Right renal cortex interstitium (tissue), 3 donors: ENCODE data around the gene CKS1B. TPM values are rescaled to one million over a fixed set of nuclear protein-coding genes. Genes with fewer than 3 reads are reported as not detected.
"Not testable (repeated sequence)": the region's sequence is repeated elsewhere in the genome, so short reads cannot be mapped to it uniquely, and the experiment has no call there.

ENCODE experiments used
- DNase-seq, 3 donors: peaks; one replicate each; pipeline ENCODE4 v3.0.0-alpha.2; 2013; ENCODE audit warnings: low read depth in 3 of 3, low spot score in 2 of 3
- polyA plus RNA-seq, 3 donors: library from polyadenylated mRNA; unstranded; fragments of 120-200 nt; gene quantifications; one replicate each; pipeline ENCODE4 v1.2.1, GENCODE V29; 2013; ENCODE audit not compliant: insufficient read length in 3 of 3

CKS1B gene
- polyA plus RNA-seq, 3 donors = 102 to 114 (median 104) TPM

DNA sequence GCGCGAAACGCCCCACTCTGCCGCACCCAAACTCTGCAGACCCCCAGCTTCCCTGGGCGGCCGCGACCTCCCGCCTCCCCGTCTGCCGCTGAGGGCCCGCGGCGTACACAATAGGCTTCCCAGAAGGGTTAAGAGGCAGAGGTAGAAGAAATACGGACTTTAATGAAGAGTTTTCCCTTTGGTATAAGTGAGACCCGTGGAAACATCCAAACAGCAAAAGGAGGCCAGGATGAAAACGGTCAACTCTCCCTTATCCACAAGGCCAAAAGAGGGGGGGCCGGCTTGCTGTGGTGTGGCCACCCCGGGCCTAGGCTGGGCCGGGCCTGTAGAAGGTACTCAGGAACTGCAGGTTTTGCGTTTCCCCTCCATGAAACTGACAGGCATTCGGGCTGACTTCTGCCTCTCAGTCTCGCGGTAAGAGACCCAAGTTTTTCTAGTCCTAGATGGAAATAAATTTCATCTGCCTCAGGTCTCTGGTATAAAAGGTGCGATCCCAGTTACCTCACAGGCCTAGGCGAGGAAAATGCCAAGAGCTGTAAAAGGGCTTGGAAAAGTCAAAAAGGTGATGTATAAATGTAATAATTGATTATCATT, 12.2 kb upstream of the CKS1B start:
- no peak for DNase-seq

DNA sequence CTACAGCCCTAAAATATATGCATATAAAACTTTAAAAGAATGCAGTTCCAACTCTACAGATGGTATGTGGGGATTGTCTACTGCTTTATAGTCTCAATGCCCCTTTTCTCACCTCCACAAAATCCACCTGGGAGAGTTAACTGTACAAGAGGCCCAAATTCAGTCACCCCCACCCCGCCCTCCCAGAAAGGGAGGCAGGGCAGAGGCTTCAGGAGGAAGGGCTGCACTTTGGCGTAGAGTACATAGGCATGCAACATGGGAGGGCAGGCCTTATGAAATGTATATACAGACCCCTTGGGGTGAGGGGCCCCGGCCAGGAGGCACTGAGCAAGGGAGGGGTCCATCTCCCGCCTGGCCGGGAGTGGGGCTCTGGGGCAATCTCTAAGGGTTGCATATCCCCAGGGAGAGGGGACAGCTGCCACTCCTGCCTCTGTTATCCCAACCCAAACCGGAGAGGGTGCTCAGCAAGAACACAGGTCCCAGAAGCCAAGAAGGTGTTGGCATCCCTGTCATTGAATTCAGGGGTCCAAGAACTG, 11.6 kb upstream of the CKS1B start:
- DNase-seq = no peak

DNA sequence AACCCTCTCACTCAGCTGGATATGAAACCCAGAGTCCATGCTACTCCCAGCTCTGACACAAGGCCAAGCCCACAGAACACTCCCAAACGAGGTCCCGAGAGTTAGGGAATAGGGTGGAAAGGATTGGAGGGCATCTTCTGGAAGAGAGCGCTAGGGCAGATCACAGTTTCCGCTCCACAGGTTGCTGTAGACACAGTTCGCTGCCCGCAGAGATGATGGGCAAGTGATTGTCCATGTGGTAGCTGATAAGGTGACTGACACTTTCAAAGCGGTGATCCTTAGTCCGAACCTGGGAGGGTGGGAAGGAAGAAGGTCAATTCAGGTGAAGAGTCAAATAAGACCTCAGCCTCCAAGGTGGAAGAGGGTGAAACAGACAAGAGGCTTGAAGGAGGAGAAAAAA, 10.8 kb upstream of the CKS1B start:
- no peak for DNase-seq

DNA sequence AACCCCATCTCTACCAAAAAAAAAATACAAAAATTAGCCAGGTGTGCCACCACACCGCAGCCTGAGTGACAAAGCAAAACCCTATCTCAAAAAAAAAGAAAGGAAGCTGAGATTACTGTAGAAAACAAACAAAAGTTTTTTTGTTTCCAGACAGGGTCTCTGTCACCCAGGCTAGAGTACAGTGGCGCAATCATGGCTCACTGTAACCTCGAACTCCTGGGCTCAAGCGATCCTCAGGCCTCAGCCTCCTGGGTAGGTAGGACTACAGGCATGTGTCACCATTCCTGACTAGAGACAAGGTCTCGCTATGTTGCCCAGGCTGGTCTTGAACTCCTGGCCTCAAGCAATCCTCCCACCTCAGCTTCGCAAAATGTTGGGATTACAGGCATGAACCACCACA, 10.1 kb upstream of the CKS1B start:
- DNase-seq = no peak

DNA sequence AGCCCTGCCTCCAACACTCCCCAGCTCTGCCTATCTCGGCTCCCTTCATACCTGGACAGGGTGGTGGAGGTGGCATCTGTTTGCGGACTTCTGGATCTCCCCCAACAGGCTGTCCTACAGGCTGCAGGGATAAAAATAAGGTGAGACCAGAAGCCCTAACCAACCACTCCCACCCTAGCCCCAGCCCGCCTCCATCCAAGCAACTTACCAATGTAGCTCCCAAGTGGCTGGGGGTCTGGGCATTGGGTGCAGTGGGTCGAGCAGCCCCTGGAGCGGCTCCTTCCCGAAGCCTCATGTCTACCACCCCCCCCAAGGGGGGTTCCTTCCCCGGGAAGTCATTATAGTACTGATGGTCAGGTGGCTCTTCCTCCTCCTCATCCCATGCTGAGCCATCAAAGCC, 8.4 kb upstream of the CKS1B start:
- DNase-seq = no peak

DNA sequence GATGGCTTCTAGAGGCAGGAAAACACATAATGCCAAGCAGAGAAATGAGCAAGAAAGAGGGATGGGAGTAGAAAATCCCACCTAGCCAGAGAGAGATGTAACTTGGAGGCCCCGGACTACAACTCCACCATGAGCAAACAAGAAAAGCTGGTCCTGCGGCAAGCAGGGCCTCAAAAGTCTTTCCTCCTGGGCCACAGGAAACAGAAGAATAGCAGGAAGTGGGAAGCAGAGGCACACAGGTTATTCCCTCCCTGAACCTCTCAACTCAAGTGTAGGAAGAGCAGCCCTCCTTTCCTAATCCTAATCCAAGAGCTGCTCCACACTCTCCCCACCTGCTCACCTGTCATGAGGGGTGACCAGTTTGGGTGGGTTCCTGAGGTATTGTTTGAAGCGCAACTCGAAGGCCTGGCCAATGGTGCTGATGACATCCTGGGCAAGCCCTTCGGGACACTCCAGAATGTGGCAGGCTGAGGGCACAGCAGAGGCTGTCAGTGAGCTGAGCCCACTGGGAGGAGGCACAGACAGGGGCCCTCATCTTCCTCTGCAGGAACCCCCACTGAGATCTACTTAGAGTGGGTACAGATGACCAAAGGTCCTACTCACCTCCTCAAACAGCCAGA, 7.0 kb upstream of the CKS1B start:
- DNase-seq = no peak

DNA sequence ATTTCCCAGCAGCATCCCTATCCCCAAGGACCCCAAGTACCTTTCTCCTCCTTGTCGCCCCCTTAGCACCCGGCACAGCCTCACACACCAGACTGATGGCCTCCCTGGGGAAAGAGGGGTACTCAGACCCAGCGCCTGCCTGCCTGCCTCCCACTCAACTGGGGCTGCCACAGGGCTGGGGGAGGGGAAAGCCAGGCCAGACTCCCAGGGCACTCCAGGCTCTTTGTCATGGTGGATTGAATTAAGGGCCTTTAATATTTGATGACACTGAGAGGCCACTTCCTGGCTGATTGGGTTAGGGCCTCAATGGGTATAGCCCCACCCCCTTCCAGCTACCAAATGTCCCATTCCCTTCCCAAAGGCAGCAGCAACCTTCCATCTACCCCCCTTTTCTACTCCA, 5.8 kb upstream of the CKS1B start:
- no peak for DNase-seq

DNA sequence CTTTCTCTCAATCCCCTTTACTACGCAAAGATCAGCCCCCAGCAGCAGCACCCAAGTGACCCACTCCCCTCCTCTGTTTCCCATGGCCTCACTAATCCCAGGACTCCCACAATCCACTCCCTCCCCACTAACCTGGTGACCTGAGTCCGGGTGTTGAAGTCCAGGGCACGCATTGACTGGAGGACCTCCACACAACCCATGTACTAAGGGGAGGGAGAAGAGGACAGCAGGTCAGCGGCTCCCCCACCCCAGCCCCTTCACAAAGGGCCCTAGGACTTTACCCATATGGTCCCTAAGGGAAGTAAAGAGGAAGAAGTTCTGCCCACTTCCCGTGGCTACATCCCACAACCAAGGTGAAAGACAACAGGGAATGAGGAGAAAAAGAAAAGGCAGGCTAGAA, 5.2 kb upstream of the CKS1B start:
- no peak for DNase-seq

DNA sequence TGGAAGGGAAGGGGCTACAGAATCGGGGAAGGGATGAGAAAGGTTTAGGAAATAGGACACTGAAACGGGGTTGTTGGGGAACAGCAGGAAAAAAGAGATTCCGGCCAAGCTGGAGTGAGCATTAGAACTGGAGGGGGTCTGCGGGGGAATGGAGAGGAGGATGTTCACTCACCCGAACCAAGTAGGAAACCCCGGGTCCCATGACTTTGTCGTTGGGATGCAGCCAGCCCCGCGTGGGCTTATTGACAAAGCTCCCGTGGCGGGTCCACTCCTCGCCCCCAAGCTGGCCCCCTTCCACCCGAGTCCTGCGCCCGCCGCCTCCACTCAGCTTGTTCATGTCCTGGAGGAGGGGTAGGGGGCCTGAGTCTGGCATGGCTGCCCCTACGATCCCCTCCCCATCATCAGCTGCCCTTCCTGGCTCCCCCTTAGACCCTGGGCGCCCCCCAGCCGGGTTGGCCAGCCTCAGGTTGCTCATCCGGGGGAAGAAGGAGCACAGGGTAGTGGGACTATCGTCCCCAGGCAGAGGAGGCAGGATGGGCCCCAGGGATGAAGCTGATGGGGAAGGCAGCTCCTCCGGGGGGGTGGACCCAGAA, 4.5 kb upstream of the CKS1B start:
- no peak for DNase-seq

DNA sequence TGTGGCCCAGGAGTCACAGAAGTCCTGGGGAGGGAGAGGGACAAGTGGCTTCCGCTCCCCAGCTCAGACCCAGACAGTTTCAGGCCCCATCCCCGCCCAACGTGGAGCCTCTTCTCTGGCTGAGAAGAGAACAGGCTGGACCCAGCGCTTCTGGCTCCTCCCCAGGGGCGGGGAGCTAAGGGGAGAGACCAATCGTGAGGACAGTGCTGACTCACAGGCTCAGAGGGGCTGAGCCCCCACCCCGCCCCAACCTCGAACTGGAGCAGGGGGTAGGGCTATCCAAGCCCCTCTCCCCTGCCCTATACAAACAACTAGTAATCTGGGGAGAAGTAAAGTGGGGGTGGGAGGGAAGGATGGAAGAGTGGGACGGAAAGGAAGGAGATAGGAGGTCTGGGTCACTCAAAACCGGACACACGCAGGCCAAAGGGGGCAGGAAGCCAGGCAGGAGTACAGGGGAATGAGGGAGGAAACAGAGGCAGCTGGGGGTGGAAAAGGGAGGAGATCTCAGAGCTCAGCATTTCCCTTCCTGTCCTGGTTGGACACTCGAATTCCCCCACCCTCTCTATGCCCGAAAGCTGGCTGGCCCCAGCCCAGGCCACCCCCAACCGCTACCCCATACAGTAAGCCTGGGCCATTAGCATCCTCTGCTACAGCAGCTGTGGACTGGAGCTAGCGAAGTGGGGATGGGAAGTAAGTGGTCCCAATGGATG, 3.7 kb upstream of the CKS1B start, which contains the start of gene SHC1:
Gene SHC1 (minus strand): TSS at position 117 of the 710 bp plus-strand sequence. CDS start 221 bp downstream, outside the sequence.
- peak in 1 of 3 donors; percentile 60 for DNase-seq

DNA sequence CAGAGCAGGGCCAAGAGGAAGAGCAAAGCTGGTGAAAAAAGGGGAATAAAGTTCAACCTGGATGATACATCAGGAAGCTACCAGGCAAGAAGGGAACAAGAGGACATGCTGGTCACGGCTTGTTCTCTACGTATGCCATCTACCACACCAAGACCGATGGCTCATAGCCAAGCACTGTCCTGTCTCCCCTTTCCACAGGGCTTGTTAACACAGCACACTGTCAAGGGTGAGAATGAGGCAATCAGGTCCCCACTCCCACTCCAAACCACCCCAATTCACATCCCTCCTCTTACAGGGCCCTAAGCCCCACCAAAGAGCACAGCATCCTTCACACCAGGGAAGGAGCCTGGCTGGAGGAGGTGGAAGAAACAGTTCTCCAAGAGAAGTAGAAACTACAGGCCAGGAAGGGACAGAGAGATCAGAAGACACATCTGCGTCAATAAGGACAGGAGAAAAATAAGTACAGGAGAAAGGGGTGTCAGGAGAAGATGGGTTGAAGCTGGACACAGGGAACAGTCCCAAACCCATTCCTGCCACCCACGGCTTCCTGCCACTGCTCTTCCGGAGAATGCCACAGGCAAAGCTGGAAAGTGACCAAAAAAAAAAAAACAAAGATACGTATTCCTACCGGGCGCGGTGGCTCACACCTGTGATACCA, 3.0 kb upstream of the CKS1B start:
- no peak for DNase-seq

DNA sequence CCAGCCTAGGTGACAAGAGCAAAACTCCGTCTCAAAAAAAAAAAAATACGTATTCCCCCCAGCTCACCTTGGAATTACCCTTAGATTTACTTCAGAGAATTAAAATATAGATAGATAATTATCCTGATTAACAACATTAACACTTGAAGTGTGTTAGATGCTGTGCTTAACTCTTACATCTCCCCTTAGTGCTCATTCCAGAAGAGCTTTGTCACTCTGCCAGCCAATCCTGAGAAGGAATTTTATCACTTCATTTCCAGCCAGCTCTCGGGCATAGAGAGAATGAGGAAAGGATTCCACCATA, 2.3 kb upstream of the CKS1B start:
- no peak for DNase-seq

DNA sequence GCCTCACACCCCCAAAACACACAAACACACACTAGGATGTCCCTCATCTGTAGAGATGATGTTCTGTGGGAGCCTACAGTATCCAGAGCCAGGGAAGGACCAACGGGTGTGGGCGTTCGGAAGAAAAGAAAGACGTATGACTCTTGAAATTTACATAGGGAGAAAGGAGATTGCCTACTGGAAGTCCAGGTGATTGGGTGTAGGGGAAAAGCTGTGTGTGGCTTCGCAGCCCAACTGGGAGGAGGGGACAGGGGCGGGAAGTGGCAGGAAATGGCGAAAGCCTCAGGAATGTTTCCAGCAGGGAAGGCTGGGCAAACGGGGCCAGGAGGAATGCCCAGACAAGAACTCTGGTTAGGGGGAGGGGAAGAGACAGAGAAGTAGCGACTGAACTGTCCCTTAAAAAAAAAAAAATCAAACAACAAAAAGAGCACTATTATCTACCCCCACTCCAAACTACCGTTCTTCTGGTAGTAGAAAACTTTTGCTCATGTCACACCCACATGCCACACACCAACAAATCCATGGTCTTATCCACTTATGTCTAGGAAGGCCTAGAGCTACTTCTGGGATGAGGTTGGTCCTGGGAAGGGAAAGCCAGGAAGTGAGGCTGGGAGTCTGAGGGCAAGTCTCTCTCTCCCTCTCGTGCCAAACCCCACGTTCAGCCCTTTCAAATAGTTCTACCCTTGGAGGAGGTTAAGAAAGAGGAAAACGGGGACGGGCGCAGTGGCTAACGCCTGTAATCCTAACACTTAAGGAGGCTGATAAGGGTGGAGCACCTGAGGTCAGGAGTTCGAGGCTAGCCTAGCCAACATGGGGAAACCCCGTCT, 1.8 kb upstream of the CKS1B start:
- no peak for DNase-seq

DNA sequence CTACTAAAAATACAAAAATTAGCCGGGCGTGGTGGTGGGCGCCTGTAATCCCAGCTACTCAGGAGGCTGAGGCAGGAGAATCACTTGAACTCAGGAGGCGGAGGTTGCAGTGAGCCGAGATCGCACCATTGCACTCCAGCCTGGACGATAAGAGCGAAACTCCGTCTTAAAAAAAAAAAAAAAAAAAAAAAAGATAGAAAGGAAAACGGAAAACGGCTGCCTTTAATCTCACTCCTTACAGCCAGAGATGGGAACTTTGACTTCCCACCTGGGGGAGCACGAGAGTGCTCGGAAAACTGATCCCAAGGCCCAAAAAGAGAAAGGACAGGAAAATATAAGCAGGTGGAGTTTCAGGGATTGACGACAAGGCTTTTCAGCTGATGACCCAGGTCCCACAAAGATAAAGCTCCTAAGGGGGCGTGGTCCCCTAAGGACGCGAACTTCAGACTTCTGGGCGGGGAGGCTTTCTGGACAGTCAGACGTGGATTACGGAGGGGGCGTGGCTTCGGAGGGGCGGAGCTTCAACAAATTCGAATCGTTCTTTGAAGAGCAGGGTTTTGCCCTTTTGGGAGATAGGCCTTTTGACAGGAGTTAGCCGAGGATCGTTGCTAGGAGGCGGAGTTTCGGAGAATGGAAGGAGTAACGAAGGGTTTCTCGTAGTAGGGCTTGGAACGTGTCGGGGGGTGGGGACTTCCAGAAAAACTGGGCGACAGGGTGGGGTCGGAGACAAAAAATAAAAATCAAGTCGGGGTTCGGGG, 958 bp upstream of the CKS1B start:
- DNase-seq = peak; percentile 86 to 93 (median 91)

DNA sequence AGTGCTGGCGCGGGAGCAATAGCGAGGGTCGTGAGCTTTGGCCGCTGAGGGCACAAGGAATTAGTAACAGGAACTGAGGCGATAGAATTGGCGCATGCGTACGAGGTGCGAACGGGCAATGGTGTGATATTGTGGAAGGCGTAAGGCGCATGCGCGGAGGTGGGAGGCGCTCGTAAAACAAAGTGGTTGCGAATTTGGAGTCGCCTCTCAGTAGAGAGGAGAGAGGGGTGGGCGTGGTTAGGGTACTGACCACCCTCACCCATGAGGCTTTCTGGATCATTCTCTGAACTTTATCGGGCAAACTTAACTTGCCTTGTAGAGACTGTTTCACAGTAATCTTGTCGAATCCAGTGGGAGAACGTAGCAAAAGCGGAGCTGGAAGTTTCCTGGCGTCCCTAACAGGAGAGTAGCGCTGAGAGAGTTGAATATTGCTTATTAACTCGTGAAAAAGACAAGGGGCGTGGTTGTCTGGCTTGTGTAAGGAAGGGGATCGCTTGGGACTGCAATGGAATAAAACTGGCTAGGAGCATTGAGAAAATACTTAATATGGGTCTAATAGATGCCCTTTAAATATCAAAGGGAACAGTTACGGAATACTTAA, 427 bp downstream of the CKS1B start:
- DNase-seq = peak; percentile 95 to 99 (median 99)

DNA sequence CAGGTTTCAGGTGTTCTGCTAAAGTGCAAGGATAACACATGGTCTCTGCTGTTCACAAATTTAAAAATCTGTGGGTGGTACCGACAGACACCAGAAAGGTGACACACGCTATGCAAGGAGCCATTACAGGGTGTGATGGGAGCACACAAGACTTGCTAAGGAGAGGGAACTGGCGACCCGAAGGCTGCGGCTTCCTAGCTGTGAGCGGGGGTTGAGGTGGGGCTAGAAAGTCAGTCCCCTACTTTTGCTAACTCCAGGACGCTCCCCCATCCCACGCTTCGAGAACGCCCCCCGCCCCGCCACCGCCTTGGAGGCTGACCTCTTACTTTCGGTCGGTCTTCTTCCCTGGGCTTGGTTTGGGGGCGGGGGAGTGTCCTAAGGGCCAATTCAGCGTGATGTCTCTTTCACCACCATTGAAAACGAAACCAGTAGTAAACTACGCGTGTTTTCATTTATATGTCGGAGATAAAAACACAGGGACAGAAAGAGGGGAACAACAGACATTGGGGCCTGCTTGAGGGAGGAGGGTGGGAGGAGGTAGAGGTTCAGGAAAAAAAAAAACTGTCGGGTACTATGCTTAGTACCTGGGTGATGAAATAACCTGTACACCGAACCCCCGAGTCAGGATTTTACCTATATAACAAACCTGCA, 1.1 kb downstream of the CKS1B start:
- DNase-seq = no peak

DNA sequence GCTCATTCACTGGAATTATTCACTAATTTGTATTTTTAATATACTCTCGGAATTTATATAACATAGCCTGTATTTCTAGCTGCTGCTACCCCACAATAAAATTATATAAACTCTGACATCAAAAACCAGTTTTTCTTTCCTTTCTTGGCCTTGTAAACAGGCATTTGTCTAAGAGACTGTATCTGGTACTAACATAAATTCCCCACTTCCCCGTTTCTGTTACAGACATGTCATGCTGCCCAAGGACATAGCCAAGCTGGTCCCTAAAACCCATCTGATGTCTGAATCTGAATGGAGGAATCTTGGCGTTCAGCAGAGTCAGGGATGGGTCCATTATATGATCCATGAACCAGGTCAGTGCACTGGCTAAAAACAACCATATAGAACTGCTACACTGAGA, 3.3 kb downstream of the CKS1B start:
- not testable (repeated sequence) for DNase-seq

DNA sequence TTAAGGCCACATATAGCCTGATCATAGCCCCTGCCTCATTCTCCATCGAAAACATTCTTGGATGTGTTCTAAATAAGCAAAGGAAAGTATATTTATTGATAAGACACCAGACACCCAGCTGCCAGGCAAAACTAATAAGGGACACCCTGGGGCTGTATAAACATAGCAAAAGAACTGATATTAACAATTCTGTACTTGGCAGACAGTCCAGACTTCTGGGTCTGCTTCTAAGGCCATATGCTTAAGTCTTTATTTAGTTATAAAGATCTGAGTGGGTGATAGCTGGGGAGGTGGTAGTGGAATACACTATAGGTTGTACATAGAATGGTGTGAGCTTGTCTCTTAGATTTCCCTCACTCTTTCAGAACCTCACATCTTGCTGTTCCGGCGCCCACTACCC, 3.9 kb downstream of the CKS1B start:
- DNase-seq = no peak

DNA sequence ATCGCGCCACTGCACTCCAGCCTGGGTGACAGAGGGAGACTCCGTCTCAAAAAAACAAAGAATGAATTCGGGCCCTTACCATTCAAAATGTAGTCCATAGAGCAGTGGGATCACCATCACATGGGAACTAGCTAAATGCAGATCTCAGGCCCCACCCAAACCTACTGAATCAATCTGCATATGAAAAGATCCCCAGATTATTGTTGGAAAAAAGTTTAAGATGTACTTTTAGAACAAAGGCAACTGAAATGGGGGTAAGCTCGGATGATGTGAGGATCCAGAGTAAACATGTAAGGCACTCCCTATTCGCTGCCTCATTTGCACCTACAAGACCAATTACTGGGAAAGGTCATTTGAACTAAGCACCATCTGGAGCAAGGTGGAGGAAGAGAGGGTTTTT, 7.9 kb downstream of the CKS1B start:
- DNase-seq = no peak
